Vagina (tissue), 2 donors: ENCODE measurements around the gene PLP1.

Source experiments
- CTCF ChIP-seq, 3 experiments: fragments of 450-650 bp in 2 of 3; fragments of 200-600 bp in 1 of 3; sonication (generic) in 1 of 3; IDR thresholded peaks; one replicate each; pipeline ENCODE4 v1.5.1; 2017 to 2019; ENCODE audit warnings: antibody characterized with exemption in 3 of 3, mild to moderate bottlenecking in 2 of 3, moderate library complexity in 2 of 3
- POLR2A ChIP-seq, 2 donors: fragments of 450-650 bp; IDR thresholded peaks; one replicate each; pipeline ENCODE4 v1.6.1; 2017; ENCODE audit warnings: antibody characterized with exemption in 2 of 2, mild to moderate bottlenecking in 2 of 2, moderate library complexity in 2 of 2
- POLR2AphosphoS5 ChIP-seq, 2 donors: sonication (generic); formaldehyde crosslinking; IDR thresholded peaks; one replicate each; pipeline ENCODE4 v1.9.0; 2017; ENCODE audit warnings: antibody characterized with exemption in 2 of 2, mild to moderate bottlenecking in 2 of 2, low read depth in 1 of 2; ENCODE audit not compliant: insufficient read depth in 1 of 2

GRCh38 chrX:103727115-103727514, 49.5 kb upstream of the PLP1 start:
- TF ChIP-seq CTCF (IDR thresholded peaks at IDR 0.05), result no peak
- no peak for TF ChIP-seq POLR2A (IDR thresholded peaks at IDR 0.05)
- no peak for TF ChIP-seq POLR2AphosphoS5 (IDR thresholded peaks at IDR 0.05; ENCODE audit: insufficient read depth in 1 of 2, low read depth in 1 of 2)
